PFSK-1 (cell line): ENCODE results near the gene C1orf21.

Experiments used
- FOXP2 ChIP-seq: optimal IDR thresholded peaks from 2 replicates; pipeline ENCODE3; 2011; ENCODE audit warnings: borderline replicate concordance, control low read depth, inconsistent platforms; ENCODE audit not compliant: insufficient read depth; ENCODE audit errors: extremely low read length, extremely low read depth
- POLR2AphosphoS5 ChIP-seq: IDR thresholded peaks from 2 replicates; pipeline ENCODE4 v1.6.1; 2012; ENCODE audit warnings: low read depth, mild to moderate bottlenecking, control low read depth, low read length, moderate library complexity
- REST ChIP-seq, 2 experiments: IDR thresholded peaks; 2 replicates each; pipeline versions ENCODE4 v1.6.1 to v1.8.0; 2011 to 2012; ENCODE audit warnings: low read depth in 2 of 2, low read length in 2 of 2, control low read depth in 1 of 2, inconsistent platforms in 1 of 2, mild to moderate bottlenecking in 1 of 2, moderate library complexity in 1 of 2; ENCODE audit not compliant: insufficient read depth in 1 of 2
- SIN3A ChIP-seq: IDR thresholded peaks from 2 replicates; pipeline ENCODE4 v1.6.1; 2012; ENCODE audit warnings: mild to moderate bottlenecking, low read length, moderate library complexity, borderline replicate concordance; ENCODE audit not compliant: insufficient read depth
- TAF1 ChIP-seq: IDR thresholded peaks from 2 replicates; pipeline ENCODE4 v1.6.1; 2012; ENCODE audit warnings: low read length, control low read depth, borderline replicate concordance; ENCODE audit not compliant: insufficient read depth

C1orf21 gene

GRCh38 chr1:184433956-184434502 lies 47.2 kb downstream of the C1orf21 start:
- no peak for TF ChIP-seq FOXP2
- no peak for TF ChIP-seq REST (IDR thresholded peaks at IDR 0.05; ENCODE audit: insufficient read depth in 1 of 2, low read depth in 2 of 2, low read length in 2 of 2)
- no peak for TF ChIP-seq SIN3A
- TF ChIP-seq TAF1: no peak
- no peak for TF ChIP-seq POLR2AphosphoS5

DNA sequence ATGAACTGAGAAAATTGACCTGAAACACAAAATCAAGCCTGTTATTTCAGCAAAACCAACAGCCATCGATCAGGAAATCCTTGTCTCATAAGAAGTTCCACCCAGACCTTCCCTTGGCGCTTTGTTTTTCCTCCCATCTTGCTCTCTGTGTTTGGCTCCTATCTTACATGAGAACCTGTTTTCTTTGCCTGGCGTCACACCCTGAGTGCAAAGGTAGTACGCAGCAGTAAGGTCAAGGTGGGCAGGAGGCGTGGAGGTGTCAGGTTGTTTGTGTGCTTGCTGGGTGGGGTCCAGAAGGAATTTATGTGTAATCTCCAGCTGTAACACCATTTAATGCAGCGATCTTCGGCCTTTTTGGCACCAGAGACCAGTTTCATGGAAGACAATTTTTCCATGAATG lies 50.5 kb downstream of the C1orf21 start:
- no peak for TF ChIP-seq FOXP2
- no peak for TF ChIP-seq TAF1
- no peak for TF ChIP-seq POLR2AphosphoS5

DNA sequence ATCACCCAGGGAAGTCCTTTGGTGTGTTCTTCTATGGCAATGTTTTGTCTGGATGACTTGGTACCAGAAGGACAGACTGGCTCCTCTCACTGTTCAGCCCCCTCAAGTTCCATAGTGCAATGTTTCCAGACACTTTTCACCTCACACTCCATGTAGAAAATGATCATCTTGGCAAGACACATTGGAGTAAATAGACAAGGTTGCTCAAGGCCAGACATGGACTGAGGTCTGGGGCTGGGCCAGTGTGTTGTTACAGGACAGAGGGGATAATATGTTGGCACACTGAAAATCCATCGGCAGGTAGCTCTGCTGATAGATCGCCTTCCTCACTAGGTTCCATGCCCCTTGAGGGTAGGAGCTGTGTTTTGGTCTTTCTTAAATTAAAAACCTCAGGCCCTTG lies 51.5 kb downstream of the C1orf21 start:
- TF ChIP-seq FOXP2: no peak
- no peak for TF ChIP-seq POLR2AphosphoS5
- TF ChIP-seq REST (IDR thresholded peaks at IDR 0.05; ENCODE audit: insufficient read depth in 1 of 2, low read depth in 2 of 2, low read length in 2 of 2): no peak
- no peak for TF ChIP-seq SIN3A
- TF ChIP-seq TAF1: no peak

DNA sequence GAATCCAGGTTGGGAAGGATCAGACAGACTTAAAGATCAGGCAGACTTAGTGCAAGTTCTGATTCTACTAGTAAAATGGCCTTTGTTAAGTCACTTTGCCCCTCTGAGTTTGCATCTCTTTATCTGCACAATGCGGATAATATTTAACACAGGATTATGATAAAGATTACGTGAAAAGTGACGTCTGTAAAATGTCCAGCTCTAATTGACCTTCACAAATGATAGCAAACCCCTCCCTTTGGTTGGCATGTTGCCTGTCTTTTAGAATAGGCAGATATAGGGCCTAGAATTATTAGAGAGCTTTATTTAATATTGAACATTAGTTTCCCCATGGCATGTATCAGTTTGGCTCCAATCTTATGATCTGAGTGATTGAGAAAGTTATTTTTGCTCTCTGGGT lies 55.4 kb downstream of the C1orf21 start:
- TF ChIP-seq FOXP2 (no peak), TAF1 (no peak), POLR2AphosphoS5 (no peak), SIN3A (no peak), REST (IDR thresholded peaks at IDR 0.05; ENCODE audit: insufficient read depth in 1 of 2, low read depth in 2 of 2, low read length in 2 of 2) (no peak)

- TF ChIP-seq FOXP2 (no peak), SIN3A (no peak), POLR2AphosphoS5 (no peak), REST (IDR thresholded peaks at IDR 0.05; ENCODE audit: insufficient read depth in 1 of 2, low read depth in 2 of 2, low read length in 2 of 2) (no peak), TAF1 (no peak)
Measured at GRCh38 chr1:184443201-184443600, 56.4 kb downstream of the C1orf21 start.
